Activated CD4-positive, alpha-beta T cell treated with anti-CD3 and anti-CD28 coated beads for 36 hours (primary cell): ENCODE results near the gene CTSA. TPM values are rescaled to one million over a fixed set of nuclear protein-coding genes. Genes with fewer than 3 reads are reported as not detected.
A peak's percentile ranks its signal among the peaks of the same experiment; 100 is the strongest.
"Not testable (repeated sequence)": the region's sequence is repeated elsewhere in the genome, so short reads cannot be mapped to it uniquely, and the experiment has no call there.

Source experiments
- ATAC-seq: fragments of 200-7000 bp; cut with Tn5 transposase; one replicate; pipeline ENCODE4 v1.10.0; 2021; ENCODE audit warnings: mild to moderate bottlenecking, moderate library complexity
- CTCF ChIA-PET: fragments of 350-600 bp; sonication (Branson Sonifier 250); formaldehyde crosslinking; loops from one replicate; lab custom pipeline; 2021; ENCODE audit warnings: antibody characterized with exemption; lab: Charles Lee
- POLR2A ChIA-PET: fragments of 350-600 bp; sonication (Branson Sonifier 250); formaldehyde crosslinking; loops from one replicate; lab custom pipeline; 2021; ENCODE audit warnings: antibody characterized with exemption, inconsistent platforms; lab: Charles Lee
- DNase-seq: peaks from one replicate; pipeline ENCODE4 v3.0.0-alpha.2; 2020
- H3K27ac Mint-ChIP-seq: one replicate; pipeline ENCODE4 v1.8.0; 2021; ENCODE audit warnings: mixed read lengths
- H3K27me3 Mint-ChIP-seq: one replicate; pipeline ENCODE4 v1.8.0; 2021; ENCODE audit warnings: mixed read lengths
- H3K36me3 Mint-ChIP-seq: one replicate; pipeline ENCODE4 v1.8.0; 2021; ENCODE audit warnings: low read depth, mixed read lengths
- H3K4me1 Mint-ChIP-seq: one replicate; pipeline ENCODE4 v1.8.0; 2021; ENCODE audit warnings: mixed read lengths
- H3K4me3 Mint-ChIP-seq: one replicate; pipeline ENCODE4 v1.8.0; 2021; ENCODE audit warnings: mild to moderate bottlenecking, moderate library complexity, mixed read lengths
- H3K9me3 Mint-ChIP-seq: one replicate; pipeline ENCODE4 v1.8.0; 2021; ENCODE audit warnings: low read depth, mixed read lengths
- intact Hi-C, 2 experiments: fragments of 100-400 bp; cut with DNase I in 1 of 2; cut with micrococcal nuclease in 1 of 2; formaldehyde crosslinking; loops; one replicate each; pipeline versions ENCODE4 v1.14.2 to v1.15.1; 2022 to 2024; cut with DNase I, micrococcal nuclease
- total RNA-seq, 2 experiments: library from RNA; stranded (reverse); gene quantifications; one replicate each; pipeline ENCODE4 v1.2.3, GENCODE V29; 2021

Gene CTSA
- total RNA-seq, 2 experiments from 2014 or later, result 36.4 to 45.6 TPM

DNA sequence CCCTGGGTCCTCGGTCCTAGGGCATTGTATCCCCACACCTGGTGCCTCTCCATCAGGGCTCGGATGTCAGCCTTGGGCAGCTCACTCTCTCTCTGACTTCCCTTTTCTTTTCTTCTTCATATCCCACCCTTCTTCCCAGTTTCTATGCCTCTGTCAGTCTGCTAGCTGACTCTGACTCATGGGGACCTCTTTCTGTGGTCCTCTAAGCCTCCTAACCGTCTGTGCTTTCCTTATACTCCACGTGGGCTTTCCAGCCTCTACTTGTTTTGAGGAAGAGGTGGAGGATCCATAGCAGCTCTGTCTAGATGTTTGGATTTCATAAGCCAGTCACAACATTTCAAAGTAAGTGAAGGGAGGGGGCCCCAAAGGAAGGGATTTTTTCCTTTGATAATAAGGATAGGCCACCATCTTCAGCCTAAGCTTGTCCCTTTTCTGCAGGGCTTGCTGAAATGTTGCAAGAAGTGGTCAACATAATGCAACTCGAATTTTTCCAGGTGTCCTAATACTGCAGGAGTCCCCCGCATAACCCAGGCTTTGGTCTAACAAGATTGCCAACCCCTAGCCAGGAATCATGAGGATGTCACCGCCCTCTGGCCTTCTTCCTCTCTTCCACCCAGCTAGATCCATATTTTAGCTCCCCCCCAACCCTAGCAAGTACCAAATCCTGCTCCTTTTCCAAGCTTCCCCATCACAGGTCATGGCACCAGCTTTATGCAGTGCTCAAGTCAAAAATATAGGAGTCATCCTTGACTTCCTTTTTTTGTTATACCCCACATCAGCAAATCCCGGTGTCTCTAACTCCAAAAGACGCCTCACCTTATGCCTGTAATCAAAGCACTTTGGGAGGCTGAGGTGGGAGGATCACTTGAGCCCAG is 29.6 kb downstream of the CTSA start:
- ATAC-seq (no peak), DNase-seq (no peak)
- no peaks in the 10 kb centered on the region for H3K9me3 Mint-ChIP-seq
- peaks cover 16% of the 10 kb centered on the region for H3K27me3 Mint-ChIP-seq
- H3K4me3 Mint-ChIP-seq, result no peak overlapping the region
- POLR2A ChIA-PET, result no interaction called here
- H3K36me3 Mint-ChIP-seq, result no peaks in the 10 kb centered on the region
- intact Hi-C loops, result no loop called here
- CTCF ChIA-PET, result interaction anchor here (0.6 to 1.4 kb wide), 5 partner anchors 11 to 602 kb away, joined by 3 to 5 read pairs (median 3); partner anchors contain the start of genes CTSA and NEURL2
- no peak overlapping the region for H3K27ac Mint-ChIP-seq
- H3K4me1 Mint-ChIP-seq, result peaks cover 5% of the 10 kb centered on the region

- Mint-ChIP-seq H3K9me3 (no peaks in the 10 kb centered on the region), H3K4me1 (peaks cover 5% of the 10 kb centered on the region), H3K4me3 (no peak overlapping the region), H3K27ac (no peak overlapping the region), H3K27me3 (peaks cover 9% of the 10 kb centered on the region), H3K36me3 (no peaks in the 10 kb centered on the region)
- intact Hi-C loops, result no loop called here
- ChIA-PET CTCF (interaction anchor here (0.6 to 1.4 kb wide), 3 partner anchors 10 to 603 kb away, joined by 3 to 5 read pairs (median 3); no protein-coding TSS in a partner anchor), POLR2A (no interaction called here)
- peak; percentile 53 for ATAC-seq
- DNase-seq, result no peak
Measured at GRCh38 chr20:45921337-45922189, 30.4 kb downstream of the CTSA start.

- H3K4me1 Mint-ChIP-seq, result peaks cover 5% of the 10 kb centered on the region
- no peak overlapping the region for H3K4me3 Mint-ChIP-seq
- no peak for DNase-seq
- H3K9me3 Mint-ChIP-seq, result no peaks in the 10 kb centered on the region
- intact Hi-C loops, result no loop called here
- H3K27me3 Mint-ChIP-seq, result peaks cover 5% of the 10 kb centered on the region
- POLR2A ChIA-PET, result interaction anchor here (0.6 kb wide), 1 partner anchor 64 kb away, joined by 6 read pairs; no protein-coding TSS in a partner anchor
- no peak overlapping the region for H3K27ac Mint-ChIP-seq
- no peak for ATAC-seq
- CTCF ChIA-PET, result interaction anchor here (0.9 to 1.7 kb wide), 3 partner anchors 10 to 45 kb away, joined by 3 to 4 read pairs (median 3); no protein-coding TSS in a partner anchor
- H3K36me3 Mint-ChIP-seq, result no peaks in the 10 kb centered on the region
Measured at GRCh38 chr20:45924391-45925261, 33.5 kb downstream of the CTSA start.

- POLR2A ChIA-PET, result no interaction called here
- H3K36me3 Mint-ChIP-seq, result no peaks in the 10 kb centered on the region
- ATAC-seq (no peak), DNase-seq (no peak)
- peaks cover 4% of the 10 kb centered on the region for H3K27me3 Mint-ChIP-seq
- H3K4me1 Mint-ChIP-seq, result peaks cover 5% of the 10 kb centered on the region
- intact Hi-C loops, result no loop called here
- H3K4me3 Mint-ChIP-seq, result no peak overlapping the region
- no peaks in the 10 kb centered on the region for H3K9me3 Mint-ChIP-seq
- H3K27ac Mint-ChIP-seq, result no peak overlapping the region
- CTCF ChIA-PET, result interaction anchor here (1.2 kb wide), 1 partner anchor 44 kb away, joined by 4 read pairs; no protein-coding TSS in a partner anchor
Measured at GRCh38 chr20:45925821-45926506, 34.8 kb downstream of the CTSA start.

DNA sequence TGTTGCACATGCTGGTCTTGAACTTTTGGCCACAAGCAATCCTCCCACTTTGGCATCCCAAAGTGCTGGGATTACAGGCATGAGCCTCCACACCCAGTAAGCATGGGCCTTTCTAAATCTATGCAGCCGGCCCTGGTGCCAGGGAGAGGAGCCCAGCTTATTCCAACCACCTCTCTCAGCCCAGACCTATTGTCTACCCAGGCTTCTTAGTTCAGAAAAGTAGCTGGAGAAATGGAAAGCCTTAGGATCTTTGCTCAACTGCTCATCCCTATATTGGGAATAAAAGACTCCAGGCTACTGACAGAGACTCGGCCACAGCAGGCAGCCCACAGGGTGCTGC is 35.6 kb downstream of the CTSA start:
- H3K9me3 Mint-ChIP-seq, result no peaks in the 10 kb centered on the region
- ChIA-PET POLR2A (no interaction called here), CTCF (interaction anchor here (1.2 to 1.3 kb wide), 2 partner anchors 22 to 43 kb away, joined by 3 to 4 read pairs; no protein-coding TSS in a partner anchor)
- no peak for ATAC-seq
- no peak overlapping the region for H3K4me3 Mint-ChIP-seq
- H3K36me3 Mint-ChIP-seq, result no peaks in the 10 kb centered on the region
- no peak overlapping the region for H3K27ac Mint-ChIP-seq
- H3K4me1 Mint-ChIP-seq, result peaks cover 4% of the 10 kb centered on the region
- DNase-seq, result no peak
- peaks cover 1% of the 10 kb centered on the region for H3K27me3 Mint-ChIP-seq
- intact Hi-C loops, result no loop called here

GRCh38 chr20:45927071-45927878 is 36.1 kb downstream of the CTSA start:
- no peaks in the 10 kb centered on the region for H3K27me3 Mint-ChIP-seq
- ChIA-PET CTCF (interaction anchor here (1.2 to 1.4 kb wide), 3 partner anchors 9 to 60 kb away, joined by 3 to 4 read pairs (median 3); no protein-coding TSS in a partner anchor), POLR2A (interaction anchor here (0.6 kb wide), 1 partner anchor 9 kb away, joined by 5 read pairs; no protein-coding TSS in a partner anchor)
- DNase-seq (no peak), ATAC-seq (no peak)
- no peak overlapping the region for H3K4me3 Mint-ChIP-seq
- H3K36me3 Mint-ChIP-seq, result no peaks in the 10 kb centered on the region
- no peaks in the 10 kb centered on the region for H3K9me3 Mint-ChIP-seq
- H3K4me1 Mint-ChIP-seq, result peaks cover 2% of the 10 kb centered on the region
- H3K27ac Mint-ChIP-seq, result no peak overlapping the region
- intact Hi-C loops, result no loop called here

DNA sequence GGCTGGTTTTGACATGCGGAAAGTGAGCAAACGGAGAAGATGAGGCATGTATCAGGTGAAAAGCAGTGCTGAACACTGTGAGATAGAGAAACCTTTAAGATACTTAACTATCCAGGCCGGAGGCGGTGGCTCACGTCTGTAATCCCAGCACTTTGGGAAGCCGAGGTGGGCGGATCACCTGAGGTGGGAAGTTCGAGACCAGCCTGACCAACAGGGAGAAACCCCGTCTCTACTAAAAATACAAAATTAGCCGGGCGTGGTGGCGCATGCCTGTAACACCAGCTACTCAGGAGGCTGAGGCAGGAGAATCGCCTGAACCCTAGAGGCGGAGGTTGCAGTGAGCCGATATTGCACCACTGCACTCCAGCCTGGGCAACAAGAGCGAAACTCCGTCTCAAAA is 40.5 kb downstream of the CTSA start:
- ATAC-seq, intact Hi-C loops: not testable (repeated sequence)

GRCh38 chr20:45933266-45934045 is 42.3 kb downstream of the CTSA start:
- Mint-ChIP-seq H3K27me3 (no peaks in the 10 kb centered on the region), H3K36me3 (peaks cover 12% of the 10 kb centered on the region), H3K4me3 (peak overlapping the region; percentile 97), H3K9me3 (no peaks in the 10 kb centered on the region), H3K27ac (peak overlapping the region; percentile 99), H3K4me1 (peaks cover 26% of the 10 kb centered on the region)
- POLR2A ChIA-PET, result interaction anchor here (0.7 to 3.1 kb wide), 7 partner anchors 10 to 53 kb away, joined by 3 to 45 read pairs (median 8); partner anchors contain the start of genes CTSA, ZNF335 and ZSWIM1
- DNase-seq (peak; percentile 81), ATAC-seq (peak; percentile 43)
- intact Hi-C loops, result loop anchor here (1.0 to 2.0 kb wide), 5 partner anchors 43 to 142 kb away; partner anchors contain the start of genes CTSA (in 1 of the 2), DNTTIP1 (in 1 of the 2), NEURL2 (in 1 of the 2) and UBE2C (in 1 of the 2)
- CTCF ChIA-PET, result interaction anchor here (0.6 to 5.2 kb wide), 14 partner anchors 11 to 110 kb away, joined by 3 to 42 read pairs (median 4); partner anchors contain the start of genes CTSA, NEURL2, ZNF335 and ZSWIM1

More for the DNA sequence above, 40.5 kb downstream of the CTSA start:
- H3K9me3 Mint-ChIP-seq, POLR2A ChIA-PET, H3K27me3 Mint-ChIP-seq, DNase-seq, H3K4me3 Mint-ChIP-seq, H3K27ac Mint-ChIP-seq, H3K36me3 Mint-ChIP-seq: not testable (repeated sequence)
- CTCF ChIA-PET, result interaction anchor here (0.8 kb wide), 1 partner anchor 11 kb away, joined by 5 read pairs; no protein-coding TSS in a partner anchor
- H3K4me1 Mint-ChIP-seq, result peaks cover 11% of the 10 kb centered on the region
